ENCODE results near the gene CLPSL1. TPM values are rescaled to one million over a fixed set of nuclear protein-coding genes. Genes with fewer than 3 reads are reported as not detected.

CLPSL1 gene
- total and polyA plus RNA-seq, 2 donors (not counting 1 experiment from before 2014, with no cell fraction given) = not detected

GRCh38 chr6:35829306-35829705, 48.5 kb downstream of the CLPSL1 start:
- H3K4me3 ChIP-seq (replicated peaks in 1 of 4; ENCODE audit: control extremely low read depth in 1 of 4, insufficient read depth in 1 of 4, low read depth in 3 of 4, low read length in 4 of 4) = no peak overlapping the region
- no peak for TF ChIP-seq CTCF (conservative IDR thresholded peaks at IDR 0.05 in 1 of 2, IDR thresholded peaks at IDR 0.05 in 1 of 2; ENCODE audit: low read depth in 1 of 2, low read length in 2 of 2)
- TF ChIP-seq EZH2 (IDR thresholded peaks at IDR 0.05; ENCODE audit: low read length, missing control alignments) = no peak
- H4K20me1 ChIP-seq (ENCODE audit: control insufficient read depth, extremely low read depth, insufficient read depth, low read length) = no peaks in the 10 kb centered on the region

GRCh38 chr6:35831257-35832007, 50.6 kb downstream of the CLPSL1 start:
- Histone ChIP-seq H3K9me3 (ENCODE audit: control insufficient read depth, insufficient read depth, low read depth, low read length) (no peaks in the 10 kb centered on the region), H3K4me2 (ENCODE audit: extremely low read depth, insufficient read depth, low read length) (no peak overlapping the region), H3K36me3 (ENCODE audit: control insufficient read depth, insufficient read depth, low read length) (no peaks in the 10 kb centered on the region), H3K4me1 (ENCODE audit: control insufficient read depth, extremely low read depth, insufficient read depth, low read length) (no peaks in the 10 kb centered on the region), H3K9ac (ENCODE audit: insufficient read depth, low read length) (no peak overlapping the region), H3K4me3 (replicated peaks in 1 of 4; ENCODE audit: control extremely low read depth in 1 of 4, insufficient read depth in 1 of 4, low read depth in 3 of 4, low read length in 4 of 4) (no peak overlapping the region), H2AFZ (ENCODE audit: low read length) (no peak overlapping the region), H3K27me3 (ENCODE audit: control insufficient read depth, insufficient read depth, low read length) (no peaks in the 10 kb centered on the region), H4K20me1 (ENCODE audit: control insufficient read depth, extremely low read depth, insufficient read depth, low read length) (no peaks in the 10 kb centered on the region), H3K79me2 (ENCODE audit: control insufficient read depth, insufficient read depth, low read length) (no peaks in the 10 kb centered on the region), H3K27ac (ENCODE audit: insufficient read depth, low read length) (no peak overlapping the region)
- DNase-seq (ENCODE audit: low read depth in 2 of 2) = no peak
- TF ChIP-seq CTCF (conservative IDR thresholded peaks at IDR 0.05 in 1 of 2, IDR thresholded peaks at IDR 0.05 in 1 of 2; ENCODE audit: low read depth in 1 of 2, low read length in 2 of 2) (no peak), EZH2 (IDR thresholded peaks at IDR 0.05; ENCODE audit: low read length, missing control alignments) (no peak)

More at GRCh38 chr6:35829306-35829705, 48.5 kb downstream of the CLPSL1 start:
- H3K27me3 ChIP-seq (ENCODE audit: control insufficient read depth, insufficient read depth, low read length) = no peaks in the 10 kb centered on the region
- no peak overlapping the region for H2AFZ ChIP-seq (ENCODE audit: low read length)
- H3K4me1 ChIP-seq (ENCODE audit: control insufficient read depth, extremely low read depth, insufficient read depth, low read length) = no peaks in the 10 kb centered on the region
- H3K9ac ChIP-seq (ENCODE audit: insufficient read depth, low read length) = no peak overlapping the region
- no peak overlapping the region for H3K4me2 ChIP-seq (ENCODE audit: extremely low read depth, insufficient read depth, low read length)
- no peaks in the 10 kb centered on the region for H3K36me3 ChIP-seq (ENCODE audit: control insufficient read depth, insufficient read depth, low read length)
- no peaks in the 10 kb centered on the region for H3K9me3 ChIP-seq (ENCODE audit: control insufficient read depth, insufficient read depth, low read depth, low read length)
- no peaks in the 10 kb centered on the region for H3K79me2 ChIP-seq (ENCODE audit: control insufficient read depth, insufficient read depth, low read length)
- H3K27ac ChIP-seq (ENCODE audit: insufficient read depth, low read length) = no peak overlapping the region
- no peak for DNase-seq (ENCODE audit: low read depth in 2 of 2)

- no peak overlapping the region for H3K27ac ChIP-seq (ENCODE audit: insufficient read depth, low read length)
- no peak overlapping the region for H3K9ac ChIP-seq (ENCODE audit: insufficient read depth, low read length)
- no peak overlapping the region for H3K4me2 ChIP-seq (ENCODE audit: extremely low read depth, insufficient read depth, low read length)
- H3K9me3 ChIP-seq (ENCODE audit: control insufficient read depth, insufficient read depth, low read depth, low read length) = no peaks in the 10 kb centered on the region
- DNase-seq (ENCODE audit: low read depth in 2 of 2) = peak in 1 of 2 donors; percentile 11
- H3K27me3 ChIP-seq (ENCODE audit: control insufficient read depth, insufficient read depth, low read length) = no peaks in the 10 kb centered on the region
- H4K20me1 ChIP-seq (ENCODE audit: control insufficient read depth, extremely low read depth, insufficient read depth, low read length) = no peaks in the 10 kb centered on the region
- H3K36me3 ChIP-seq (ENCODE audit: control insufficient read depth, insufficient read depth, low read length) = no peaks in the 10 kb centered on the region
- no peaks in the 10 kb centered on the region for H3K79me2 ChIP-seq (ENCODE audit: control insufficient read depth, insufficient read depth, low read length)
- TF ChIP-seq EZH2 (IDR thresholded peaks at IDR 0.05; ENCODE audit: low read length, missing control alignments) (no peak), CTCF (conservative IDR thresholded peaks at IDR 0.05 in 1 of 2, IDR thresholded peaks at IDR 0.05 in 1 of 2; ENCODE audit: low read depth in 1 of 2, low read length in 2 of 2) (no peak)
- no peaks in the 10 kb centered on the region for H3K4me1 ChIP-seq (ENCODE audit: control insufficient read depth, extremely low read depth, insufficient read depth, low read length)
- H3K4me3 ChIP-seq (replicated peaks in 1 of 4; ENCODE audit: control extremely low read depth in 1 of 4, insufficient read depth in 1 of 4, low read depth in 3 of 4, low read length in 4 of 4) = no peak overlapping the region
- no peak overlapping the region for H2AFZ ChIP-seq (ENCODE audit: low read length)
Measured at GRCh38 chr6:35833536-35833935, 52.7 kb downstream of the CLPSL1 start.

Other genes with a start within 250 kb of the CLPSL1 start
- 13.4 and 16.3 TPM in 2 replicates for gene FKBP5, start 92.1 kb upstream of the CLPSL1 start, total RNA-seq
- gene FKBP5, start 92.1 kb upstream of the CLPSL1 start, polyA plus RNA-seq = 10.9 and 13.1 TPM in 2 replicates
- gene ARMC12, start 44.0 kb upstream of the CLPSL1 start, total RNA-seq = 0.50 and 1.0 TPM in 2 replicates
- 0.17 and 0.18 TPM in 2 replicates for gene ARMC12, start 44.0 kb upstream of the CLPSL1 start, polyA plus RNA-seq
- not detected in 2 replicates for gene CLPSL2, start 4.4 kb upstream of the CLPSL1 start, total RNA-seq
- gene CLPSL2, start 4.4 kb upstream of the CLPSL1 start, polyA plus RNA-seq = not detected in 2 replicates
- gene CLPS, start 16.3 kb downstream of the CLPSL1 start, total RNA-seq = not detected in 2 replicates
- not detected in 2 replicates for gene CLPS, start 16.3 kb downstream of the CLPSL1 start, polyA plus RNA-seq
- gene LHFPL5, start 24.3 kb downstream of the CLPSL1 start, total RNA-seq = not detected in 2 replicates
- gene LHFPL5, start 24.3 kb downstream of the CLPSL1 start, polyA plus RNA-seq = not detected in 2 replicates
- 34.7 and 44.8 TPM in 2 replicates for gene SRPK1, start 140.1 kb downstream of the CLPSL1 start, total RNA-seq
- gene SRPK1, start 140.1 kb downstream of the CLPSL1 start, polyA plus RNA-seq = 22.2 and 33.1 TPM in 2 replicates
- not detected in 2 replicates for gene SLC26A8, start 243.6 kb downstream of the CLPSL1 start, total RNA-seq
- gene SLC26A8, start 243.6 kb downstream of the CLPSL1 start, polyA plus RNA-seq = 0.02 TPM in 1 of 2 replicates, not detected in the other
- gene MAPK14, start 246.8 kb downstream of the CLPSL1 start, total RNA-seq = 44.4 and 57.8 TPM in 2 replicates
- 39.7 and 55.9 TPM in 2 replicates for gene MAPK14, start 246.8 kb downstream of the CLPSL1 start, polyA plus RNA-seq

Measured in fibroblast of lung (primary cell).